Heart left ventricle (tissue), 16 donors: ENCODE measurements around the gene PTGS1. TPM values are rescaled to one million over a fixed set of nuclear protein-coding genes. Genes with fewer than 3 reads are reported as not detected.

Experiments used
- ATAC-seq, 4 donors: fragments of 200-7000 bp; cut with Tn5 transposase; one replicate each; pipeline ENCODE4 v1.9.1; 2020 to 2022; ENCODE audit warnings: moderate library complexity in 4 of 4, mild to moderate bottlenecking in 3 of 4, moderate number of reproducible peaks in 1 of 4
- DNase-seq, 5 donors: peaks; one replicate each; pipeline ENCODE4 v3.0.0-alpha.2; 2020
- H3K27ac ChIP-seq, 12 donors: fragments of 200-600 bp; sonication (generic) in 4 of 12; one replicate each; pipeline versions ENCODE4 v1.5.0 to v1.8.0; 2016 to 2022; ENCODE audit warnings: mild to moderate bottlenecking in 2 of 12
- H3K27me3 ChIP-seq, 9 donors: fragments of 200-600 bp; sonication (generic) in 2 of 9; one replicate each; pipeline versions ENCODE4 v1.5.1 to v1.8.0; 2016 to 2022; ENCODE audit warnings: mild to moderate bottlenecking in 3 of 9
- H3K36me3 ChIP-seq, 9 donors: fragments of 200-600 bp; sonication (generic) in 2 of 9; one replicate each; pipeline versions ENCODE4 v1.5.0 to v1.8.0; 2018 to 2022; ENCODE audit warnings: mild to moderate bottlenecking in 2 of 9
- H3K4me1 ChIP-seq, 12 donors: fragments of 200-600 bp; sonication (generic) in 4 of 12; one replicate each; pipeline versions ENCODE4 v1.5.0 to v1.8.0; 2016 to 2022; ENCODE audit warnings: mild to moderate bottlenecking in 3 of 12
- H3K4me3 ChIP-seq, 12 donors: fragments of 200-600 bp; sonication (generic) in 4 of 12; one replicate each; pipeline versions ENCODE4 v1.5.0 to v1.8.0; 2017 to 2022; ENCODE audit warnings: mild to moderate bottlenecking in 9 of 12, moderate library complexity in 4 of 12
- H3K9me3 ChIP-seq, 12 donors: fragments of 200-600 bp; sonication (generic) in 4 of 12; one replicate each; pipeline versions ENCODE4 v1.5.0 to v1.8.0; 2016 to 2022; ENCODE audit warnings: mild to moderate bottlenecking in 1 of 12
- CTCF ChIP-seq, 12 donors: fragments of 200-600 bp; sonication (generic) in 4 of 12; IDR thresholded peaks; one replicate each; pipeline versions ENCODE4 v1.5.0 to v1.8.0; 2018 to 2022; ENCODE audit warnings: antibody characterized with exemption in 12 of 12, mild to moderate bottlenecking in 5 of 12
- POLR2A ChIP-seq, 2 donors: fragments of 450-650 bp; IDR thresholded peaks; one replicate each; pipeline ENCODE4 v1.6.1; 2017; ENCODE audit warnings: antibody characterized with exemption in 2 of 2, mild to moderate bottlenecking in 2 of 2, moderate library complexity in 2 of 2
- WGBS, 4 donors: extraction: QIAGEN DNeasy Blood & Tissue Kit in 2 of 4; methylation state at CpG; one replicate each; pipeline versions ENCODE4 v1.1.5 to v1.1.7; 2013 to 2018; 5-methylcytosine and 5-hydroxymethylcytosine counted together
- intact Hi-C, 10 donors: fragments of 100-400 bp; cut with DNase I; formaldehyde crosslinking; loops; one replicate each; pipeline versions ENCODE4 v1.11.1 to v1.14.2; 2022
- polyA plus RNA-seq, 2 donors: library from polyadenylated mRNA; stranded (reverse); fragments of 200-250 nt; gene quantifications; one replicate each; pipeline ENCODE4 v1.2.3, GENCODE V29; 2013
- total RNA-seq, 9 donors: library from RNA; depleted of rRNA in 2 of 9; stranded (reverse); fragments of >200 nt in 2 of 9; fragmentation: NEBNext Ultra II Directional in 3 of 9; extraction: Animal tissue kit (Norgen Biotek cat#: 25700) in 3 of 9; gene quantifications; one replicate each; pipeline versions ENCODE4 v1.1.0 to v1.2.4, GENCODE V29; 2016 to 2023
- donor health status: ischemic (EF 13 %, LVEDD 7.1; RV severe dilation, severe dysfunction).
- donor health status: healthy with polysubstance abuse.
- donor health status: DM: no; HTN: yes; CAD: no.
- donor health status: DM: no; HTN: no; CAD: no.
- donor health status: ischemic (EF 25% LVEDD 6.9; RV normal size, moderate dysfunction).
- donor health status: ischemic (EF 25% LVEDD 5.7; RV mildly dilated, moderate dysfunction).
- donor health status: healthy.
- donor health status: DM: yes; HTN: yes; CAD: no.
- donor health status: ischemic (EF 35%, LVEDD 5.7; RV mildly dilated, moderate dysfunction).
- donor health status: nonischemic (EF 11% LVEDD 7.7; RV severe dilation, severe dysfunction).
- donor health status: DM: yes; HTN: yes; CAD: no.
- donor health status: PGD.
- donor health status: ischemic (EF 29% LVEDD 5.4; RV normal size, mild dysfunction).
- donor health status: nonischemic (EF 23%, LVEDD 6.1; RV moderate dilation, normal function).

Gene PTGS1
- total and polyA plus RNA-seq, 11 donors = 0.91 to 24.7 (median 6.3) TPM

- TF ChIP-seq POLR2A (IDR thresholded peaks at IDR 0.05) (no peak), CTCF (IDR thresholded peaks at IDR 0.05) (no peak)
- Histone ChIP-seq H3K27me3 (no peaks in the 10 kb centered on the region), H3K4me1 (peaks cover 0 to 15% (median 4%) of the 10 kb centered on the region in 12 donors), H3K36me3 (no peaks in the 10 kb centered on the region), H3K4me3 (no peak overlapping the region), H3K27ac (no peak overlapping the region), H3K9me3 (peaks cover 0 to 5% (median 0%) of the 10 kb centered on the region in 12 donors)
- DNase-seq (no peak), ATAC-seq (no peak)
- 80 to 90% (median 84%) methylated on average over 3 of the region's 3 CpGs for WGBS, 4 donors
- intact Hi-C loops = loop anchor here in 2 of 10 donors (10.0 kb wide), 2 partner anchors 46 to 64 kb away; no protein-coding TSS in a partner anchor
Observed at GRCh38 chr9:122398371-122398924, 27.6 kb downstream of the PTGS1 start.

- H3K27ac ChIP-seq = no peak overlapping the region
- intact Hi-C loops = no loop called here
- peaks cover 0 to 8% (median 0%) of the 10 kb centered on the region in 9 donors for H3K27me3 ChIP-seq
- TF ChIP-seq POLR2A (IDR thresholded peaks at IDR 0.05) (no peak), CTCF (IDR thresholded peaks at IDR 0.05) (no peak)
- ATAC-seq (no peak), DNase-seq (no peak)
- peaks cover 0 to 5% (median 0%) of the 10 kb centered on the region in 12 donors for H3K9me3 ChIP-seq
- H3K4me3 ChIP-seq = no peak overlapping the region
- H3K36me3 ChIP-seq = no peaks in the 10 kb centered on the region
- no peaks in the 10 kb centered on the region for H3K4me1 ChIP-seq
- WGBS, 4 donors = 92 to 96% (median 95%) methylated on average over 8 of the region's 8 CpGs
Observed at GRCh38 chr9:122401896-122402295, 31.1 kb downstream of the PTGS1 start.

GRCh38 chr9:122402403-122402871 lies 31.6 kb downstream of the PTGS1 start:
- no peak overlapping the region for H3K27ac ChIP-seq

More at GRCh38 chr9:122402403-122402871, 31.6 kb downstream of the PTGS1 start:
- no peaks in the 10 kb centered on the region for H3K4me1 ChIP-seq
- peak in 3 of 4 donors; percentile 65 to 76 (median 73) for ATAC-seq
- peaks cover 0 to 5% (median 0%) of the 10 kb centered on the region in 12 donors for H3K9me3 ChIP-seq
- no peak for DNase-seq
- H3K4me3 ChIP-seq = no peak overlapping the region
- intact Hi-C loops = no loop called here
- 17 to 26% (median 22%) methylated on average over 3 of the region's 3 CpGs for WGBS, 4 donors
- TF ChIP-seq CTCF (IDR thresholded peaks at IDR 0.05) = no peak
- TF ChIP-seq POLR2A (IDR thresholded peaks at IDR 0.05) = no peak
- no peaks in the 10 kb centered on the region for H3K36me3 ChIP-seq
- H3K27me3 ChIP-seq = peaks cover 0 to 8% (median 0%) of the 10 kb centered on the region in 9 donors
